Prostate gland (tissue), 2 donors: ENCODE data around the gene SGPP1. TPM values are rescaled to one million over a fixed set of nuclear protein-coding genes. Genes with fewer than 3 reads are reported as not detected.

Experiments used
- DNase-seq: peaks from one replicate; pipeline ENCODE4 v3.0.0-alpha.2; 2019; ENCODE audit warnings: low spot score
- H3K27ac ChIP-seq, 2 donors: fragments of 200-600 bp; sonication (generic); 2 replicates each; pipeline ENCODE4 v1.5.1; 2017 to 2019
- H3K27me3 ChIP-seq: fragments of 200-600 bp; sonication (generic); replicated peaks from 2 replicates; pipeline ENCODE4 v1.5.1; 2019; ENCODE audit not compliant: insufficient read depth
- H3K36me3 ChIP-seq, 2 donors: fragments of 200-600 bp; sonication (generic); 1 replicate in 1 of 2; 2 replicates in 1 of 2; pipeline versions ENCODE4 v1.5.1 to v1.8.1; 2017 to 2019
- H3K4me1 ChIP-seq: fragments of 200-600 bp; sonication (generic); replicated peaks from 2 replicates; pipeline ENCODE4 v1.5.1; 2019
- H3K4me3 ChIP-seq, 2 donors: fragments of 200-600 bp; sonication (generic); 2 replicates each; pipeline ENCODE4 v1.5.1; 2017 to 2019
- H3K9me3 ChIP-seq: fragments of 200-600 bp; sonication (generic); 2 replicates; pipeline ENCODE4 v1.5.1; 2017
- POLR2A ChIP-seq: fragments of 450-650 bp; IDR thresholded peaks from one replicate; pipeline ENCODE4 v1.6.1; 2016; ENCODE audit warnings: antibody characterized with exemption, mild to moderate bottlenecking
- POLR2AphosphoS5 ChIP-seq: sonication (generic); formaldehyde crosslinking; IDR thresholded peaks from one replicate; pipeline ENCODE4 v1.6.1; 2017; ENCODE audit warnings: antibody characterized with exemption
- WGBS: methylation state at CpG from one replicate; pipeline ENCODE4 v1.1.5; 2018; 5-methylcytosine and 5-hydroxymethylcytosine counted together
- intact Hi-C: fragments of 100-400 bp; cut with DNase I; formaldehyde crosslinking; loops from one replicate; pipeline ENCODE4 v1.14.2; 2022
- total RNA-seq, 2 donors: library from RNA; depleted of rRNA; stranded (reverse); fragments of >200 nt; gene quantifications; one replicate each; pipeline ENCODE4 v1.1.0, GENCODE V29; 2016
- TF ChIP-seq, protein P1 (sequence below), 4 experiments: fragments of 200-600 bp in 2 of 4; fragments of 450-650 bp in 2 of 4; sonication (generic) in 2 of 4; IDR thresholded peaks; 1 replicate in 3 of 4; 2 replicates in 1 of 4; pipeline ENCODE4 v1.5.1; 2016 to 2019; ENCODE audit warnings: antibody characterized with exemption in 4 of 4, mild to moderate bottlenecking in 2 of 4, moderate library complexity in 2 of 4

Gene SGPP1
- total RNA-seq, 2 donors from 2014 or later = 19.7 to 37.5 TPM

DNA sequence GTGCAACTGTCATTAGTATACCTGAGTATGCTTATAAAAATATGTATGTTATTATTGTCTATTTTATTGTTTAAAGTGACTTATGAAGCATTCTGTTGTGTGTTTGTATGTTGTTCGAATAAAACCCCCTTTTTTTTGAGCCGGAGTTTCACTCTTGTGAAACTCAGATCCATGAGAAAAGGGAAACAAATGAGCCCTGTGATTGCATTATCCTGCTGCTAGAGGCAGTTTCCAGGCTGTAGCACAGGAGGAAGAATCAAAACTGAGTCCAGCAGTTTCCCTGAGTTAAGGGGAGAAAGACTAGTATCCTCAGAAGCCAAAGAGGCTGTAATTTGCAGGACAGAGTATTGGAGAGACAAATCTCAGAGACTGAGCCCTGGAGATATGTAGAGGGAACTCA lies 12.5 kb downstream of the SGPP1 start:
- H3K36me3 ChIP-seq = no peaks in the 10 kb centered on the region
- TF ChIP-seq, protein P1, sequence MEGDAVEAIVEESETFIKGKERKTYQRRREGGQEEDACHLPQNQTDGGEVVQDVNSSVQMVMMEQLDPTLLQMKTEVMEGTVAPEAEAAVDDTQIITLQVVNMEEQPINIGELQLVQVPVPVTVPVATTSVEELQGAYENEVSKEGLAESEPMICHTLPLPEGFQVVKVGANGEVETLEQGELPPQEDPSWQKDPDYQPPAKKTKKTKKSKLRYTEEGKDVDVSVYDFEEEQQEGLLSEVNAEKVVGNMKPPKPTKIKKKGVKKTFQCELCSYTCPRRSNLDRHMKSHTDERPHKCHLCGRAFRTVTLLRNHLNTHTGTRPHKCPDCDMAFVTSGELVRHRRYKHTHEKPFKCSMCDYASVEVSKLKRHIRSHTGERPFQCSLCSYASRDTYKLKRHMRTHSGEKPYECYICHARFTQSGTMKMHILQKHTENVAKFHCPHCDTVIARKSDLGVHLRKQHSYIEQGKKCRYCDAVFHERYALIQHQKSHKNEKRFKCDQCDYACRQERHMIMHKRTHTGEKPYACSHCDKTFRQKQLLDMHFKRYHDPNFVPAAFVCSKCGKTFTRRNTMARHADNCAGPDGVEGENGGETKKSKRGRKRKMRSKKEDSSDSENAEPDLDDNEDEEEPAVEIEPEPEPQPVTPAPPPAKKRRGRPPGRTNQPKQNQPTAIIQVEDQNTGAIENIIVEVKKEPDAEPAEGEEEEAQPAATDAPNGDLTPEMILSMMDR (IDR thresholded peaks at IDR 0.05) = no peak
- TF ChIP-seq POLR2A = no peak
- no peak for TF ChIP-seq POLR2AphosphoS5
- H3K4me1 ChIP-seq = no peaks in the 10 kb centered on the region
- no peaks in the 10 kb centered on the region for H3K9me3 ChIP-seq
- WGBS = 92% methylated on average over 2 of the region's 2 CpGs
- DNase-seq = no peak
- intact Hi-C loops = no loop called here
- H3K4me3 ChIP-seq = no peak overlapping the region
- no peaks in the 10 kb centered on the region for H3K27me3 ChIP-seq
- no peak overlapping the region for H3K27ac ChIP-seq

DNA sequence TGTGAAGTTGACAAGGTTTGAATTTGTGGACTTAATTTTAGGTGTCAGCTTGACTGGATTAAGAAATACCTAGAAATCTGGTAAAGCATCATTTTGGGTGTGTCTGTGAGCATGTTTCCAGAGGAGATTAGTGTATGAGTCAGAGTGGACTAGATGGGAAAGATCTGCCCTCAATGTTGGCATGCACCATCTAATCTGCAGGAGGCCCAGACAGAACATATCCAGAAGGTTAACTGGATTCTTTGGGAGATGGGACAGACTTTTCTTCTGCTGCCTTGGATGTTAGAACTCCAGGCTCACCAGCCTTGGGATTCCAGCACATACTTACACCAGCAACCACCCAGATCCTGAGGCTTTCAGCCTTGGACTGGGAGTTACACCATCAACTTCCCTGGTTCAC lies 14.1 kb downstream of the SGPP1 start:
- TF ChIP-seq POLR2A (no peak), POLR2AphosphoS5 (no peak)
- TF ChIP-seq, protein P1 (IDR thresholded peaks at IDR 0.05) = no peak
- Histone ChIP-seq H3K27ac (no peak overlapping the region), H3K9me3 (no peaks in the 10 kb centered on the region), H3K4me1 (no peaks in the 10 kb centered on the region), H3K4me3 (no peak overlapping the region), H3K36me3 (no peaks in the 10 kb centered on the region), H3K27me3 (no peaks in the 10 kb centered on the region)
- intact Hi-C loops = no loop called here
- no peak for DNase-seq

DNA sequence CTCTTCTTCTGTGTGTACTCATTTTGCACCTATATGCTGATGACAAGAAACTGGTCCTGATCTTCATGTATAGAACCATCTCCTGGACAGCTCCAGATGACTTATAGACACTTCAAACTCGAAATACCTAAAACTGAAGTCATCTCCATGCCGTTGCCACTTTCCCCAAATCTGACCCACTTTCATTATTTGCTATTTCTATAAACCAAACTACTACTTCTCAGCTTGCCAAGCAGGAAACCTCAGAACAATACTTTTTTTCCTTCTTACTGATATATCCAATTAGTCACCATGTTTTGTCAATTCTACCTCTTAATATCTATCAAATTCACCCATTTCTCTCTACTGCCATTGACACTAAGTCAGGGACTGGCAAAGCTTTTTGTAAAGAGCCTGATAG lies 14.8 kb downstream of the SGPP1 start:
- intact Hi-C loops = no loop called here
- Histone ChIP-seq H3K4me3 (no peak overlapping the region), H3K36me3 (no peaks in the 10 kb centered on the region), H3K9me3 (no peaks in the 10 kb centered on the region), H3K4me1 (no peaks in the 10 kb centered on the region), H3K27ac (no peak overlapping the region), H3K27me3 (no peaks in the 10 kb centered on the region)
- no peak for DNase-seq
- WGBS = 79% methylated on average over 2 of the region's 2 CpGs
- TF ChIP-seq POLR2A = no peak
- TF ChIP-seq, protein P1 (IDR thresholded peaks at IDR 0.05) = no peak
- TF ChIP-seq POLR2AphosphoS5 = no peak

DNA sequence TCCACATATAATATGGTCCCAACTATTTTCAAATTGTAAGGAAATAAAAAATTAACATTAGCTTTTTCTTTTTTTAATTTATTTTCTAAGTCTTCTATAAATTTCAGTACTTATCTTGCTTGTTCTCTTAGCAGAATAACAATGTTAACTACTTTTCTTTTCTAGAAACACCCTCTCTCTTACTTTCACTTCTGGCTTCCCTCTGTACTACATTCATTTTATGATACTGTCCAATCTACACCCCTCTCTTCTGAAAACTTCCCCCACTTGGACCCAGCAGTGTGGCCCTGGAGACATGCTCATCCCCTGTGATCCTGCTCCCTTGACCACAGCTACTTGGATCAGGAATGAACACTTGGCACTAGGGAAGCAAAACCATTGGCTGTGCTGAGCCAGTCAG lies 15.7 kb downstream of the SGPP1 start:
- no peak for TF ChIP-seq POLR2A
- TF ChIP-seq, protein P1 (IDR thresholded peaks at IDR 0.05) = no peak
- no peak for TF ChIP-seq POLR2AphosphoS5
- H3K36me3 ChIP-seq = no peaks in the 10 kb centered on the region
- H3K4me3 ChIP-seq = no peak overlapping the region
- intact Hi-C loops = no loop called here
- no peaks in the 10 kb centered on the region for H3K4me1 ChIP-seq
- no peak overlapping the region for H3K27ac ChIP-seq
- no peak for DNase-seq
- no peaks in the 10 kb centered on the region for H3K9me3 ChIP-seq
- H3K27me3 ChIP-seq = no peaks in the 10 kb centered on the region

DNA sequence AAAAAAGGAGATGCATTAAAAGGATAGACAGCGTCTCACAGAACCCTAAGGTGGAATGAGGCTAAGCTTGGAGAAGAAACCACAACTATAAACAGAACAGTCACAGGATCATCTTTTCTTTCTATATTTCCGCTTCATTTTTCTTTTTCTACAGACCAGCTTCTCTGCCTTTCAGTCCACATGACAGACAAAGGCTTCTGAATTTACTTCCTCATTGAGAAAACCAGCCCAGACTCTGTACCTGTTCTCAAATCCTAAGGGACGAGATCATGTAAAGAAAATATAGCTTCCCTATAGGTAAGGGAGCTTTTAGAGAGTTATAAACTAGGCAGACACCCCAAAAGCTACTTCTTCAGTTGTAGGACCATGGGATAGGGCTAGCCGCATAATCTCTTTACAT lies 17.4 kb downstream of the SGPP1 start:
- WGBS = 96% methylated on average over 4 of the region's 4 CpGs
- no peaks in the 10 kb centered on the region for H3K36me3 ChIP-seq
- intact Hi-C loops = no loop called here
- no peak overlapping the region for H3K4me3 ChIP-seq
- H3K27ac ChIP-seq = no peak overlapping the region
- no peaks in the 10 kb centered on the region for H3K27me3 ChIP-seq
- no peaks in the 10 kb centered on the region for H3K4me1 ChIP-seq
- DNase-seq = no peak
- TF ChIP-seq, protein P1 (IDR thresholded peaks at IDR 0.05) = no peak
- TF ChIP-seq POLR2A (no peak), POLR2AphosphoS5 (no peak)
- no peaks in the 10 kb centered on the region for H3K9me3 ChIP-seq
